ENCODE measurements around the gene IL16.

DNA sequence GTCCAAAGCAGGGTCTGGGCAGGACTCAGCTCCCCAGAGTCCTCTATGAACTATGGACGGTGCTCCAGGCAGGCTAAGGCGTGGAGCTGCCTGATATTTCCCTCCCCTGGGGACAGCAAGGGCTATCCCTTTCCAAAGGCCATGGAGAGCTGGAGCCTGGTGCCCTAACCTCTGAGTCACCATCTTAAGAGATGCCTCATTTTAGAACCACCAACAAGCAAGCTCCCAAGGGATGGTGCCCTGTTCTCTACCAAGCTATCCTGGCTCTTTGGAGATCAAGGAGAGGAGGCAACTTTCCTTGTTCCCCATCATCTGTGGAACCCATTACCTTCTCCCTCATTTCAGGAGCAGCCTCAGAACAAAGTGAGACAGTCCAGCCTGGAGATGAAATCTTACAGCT, 111.6 kb downstream of the IL16 start:
- TF ChIP-seq POLR2A (IDR thresholded peaks at IDR 0.05; ENCODE audit: low read depth, low read length) (no peak), POLR2AphosphoS5 (IDR thresholded peaks at IDR 0.05; ENCODE audit: low read depth, low read length) (no peak), TAF1 (IDR thresholded peaks at IDR 0.05; ENCODE audit: borderline replicate concordance, low read depth, low read length) (no peak)
